Calu3 (cell line): ENCODE measurements around the gene GRAMD1B. TPM values are rescaled to one million over a fixed set of nuclear protein-coding genes. Genes with fewer than 3 reads are reported as not detected.

Source experiments
- BruUV-seq: library from RNA; stranded (reverse); fragments of 400-500 nt; replicated peaks from 2 replicates; lab custom pipeline; 2021; lab: Mats Ljungman, UMichigan
- CTCF ChIA-PET: fragments of 300-600 bp; sonication (Branson Sonifier 250); formaldehyde crosslinking; loops from one replicate; lab custom pipeline; 2022; ENCODE audit warnings: antibody characterized with exemption; lab: Charles Lee
- DNase-seq: peaks from one replicate; pipeline ENCODE4 v3.0.0; 2022
- H3K27ac Mint-ChIP-seq: one replicate; pipeline ENCODE4 v1.8.0; 2022; ENCODE audit warnings: mixed read lengths; ENCODE audit not compliant: unreplicated experiment
- H3K27me3 Mint-ChIP-seq: one replicate; pipeline ENCODE4 v1.8.0; 2022; ENCODE audit warnings: mixed read lengths; ENCODE audit not compliant: unreplicated experiment
- H3K36me3 Mint-ChIP-seq: one replicate; pipeline ENCODE4 v1.8.0; 2022; ENCODE audit warnings: mild to moderate bottlenecking, moderate library complexity, mixed read lengths; ENCODE audit not compliant: insufficient read depth, unreplicated experiment
- H3K4me1 Mint-ChIP-seq: one replicate; pipeline ENCODE4 v1.8.0; 2022; ENCODE audit warnings: mild to moderate bottlenecking, low read depth, mixed read lengths; ENCODE audit not compliant: unreplicated experiment
- H3K4me3 Mint-ChIP-seq: one replicate; pipeline ENCODE4 v1.8.0; 2022; ENCODE audit warnings: mild to moderate bottlenecking, low read depth, moderate library complexity, mixed read lengths; ENCODE audit not compliant: unreplicated experiment
- H3K9me3 Mint-ChIP-seq: one replicate; pipeline ENCODE4 v1.8.0; 2022; ENCODE audit warnings: low read depth, mixed read lengths; ENCODE audit not compliant: unreplicated experiment
- intact Hi-C: fragments of 100-400 bp; cut with micrococcal nuclease; formaldehyde crosslinking; loops from one replicate; pipeline ENCODE4 v1.10.0; 2022; ENCODE audit not compliant: unreplicated experiment
- total RNA-seq: library from RNA; stranded (reverse); gene quantifications from 2 replicates; pipeline ENCODE4 v1.2.3, GENCODE V29; 2022
- TF ChIP-seq, protein P1 (sequence below): fragments of 200-600 bp; IDR thresholded peaks from one replicate; pipeline ENCODE4 v1.8.0; 2022; ENCODE audit warnings: antibody characterized with exemption; ENCODE audit not compliant: unreplicated experiment

GRAMD1B gene
- total RNA-seq, 1 experiment from 2014 or later = 5.9 TPM

DNA sequence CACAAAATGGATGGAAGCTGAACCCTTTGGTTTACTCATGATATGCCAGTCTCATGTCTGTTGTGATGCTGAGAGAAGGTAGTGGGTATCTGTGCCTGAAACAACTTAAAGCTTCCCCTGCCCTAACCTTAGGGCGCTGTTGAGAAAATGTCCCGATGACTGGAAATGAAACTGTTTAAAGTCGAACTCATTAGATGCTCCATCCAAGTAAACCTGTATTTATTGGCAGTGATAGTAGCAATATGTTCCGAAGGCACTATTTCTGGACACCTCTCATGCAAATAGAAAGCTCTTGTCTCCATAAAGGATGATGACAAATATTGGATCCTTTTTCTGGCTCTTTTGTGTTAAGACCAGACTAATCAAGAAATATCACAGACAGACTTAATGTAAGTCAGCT is 86.2 kb downstream of the GRAMD1B start:
- DNase-seq = no peak
- no TSS peak for BruUV-seq
- Mint-ChIP-seq H3K4me1 (peaks cover 2% of the 10 kb centered on the region), H3K4me3 (no peak overlapping the region), H3K27ac (no peak overlapping the region), H3K27me3 (peaks cover 81% of the 10 kb centered on the region), H3K36me3 (no peaks in the 10 kb centered on the region), H3K9me3 (no peaks in the 10 kb centered on the region)
- TF ChIP-seq, protein P1, sequence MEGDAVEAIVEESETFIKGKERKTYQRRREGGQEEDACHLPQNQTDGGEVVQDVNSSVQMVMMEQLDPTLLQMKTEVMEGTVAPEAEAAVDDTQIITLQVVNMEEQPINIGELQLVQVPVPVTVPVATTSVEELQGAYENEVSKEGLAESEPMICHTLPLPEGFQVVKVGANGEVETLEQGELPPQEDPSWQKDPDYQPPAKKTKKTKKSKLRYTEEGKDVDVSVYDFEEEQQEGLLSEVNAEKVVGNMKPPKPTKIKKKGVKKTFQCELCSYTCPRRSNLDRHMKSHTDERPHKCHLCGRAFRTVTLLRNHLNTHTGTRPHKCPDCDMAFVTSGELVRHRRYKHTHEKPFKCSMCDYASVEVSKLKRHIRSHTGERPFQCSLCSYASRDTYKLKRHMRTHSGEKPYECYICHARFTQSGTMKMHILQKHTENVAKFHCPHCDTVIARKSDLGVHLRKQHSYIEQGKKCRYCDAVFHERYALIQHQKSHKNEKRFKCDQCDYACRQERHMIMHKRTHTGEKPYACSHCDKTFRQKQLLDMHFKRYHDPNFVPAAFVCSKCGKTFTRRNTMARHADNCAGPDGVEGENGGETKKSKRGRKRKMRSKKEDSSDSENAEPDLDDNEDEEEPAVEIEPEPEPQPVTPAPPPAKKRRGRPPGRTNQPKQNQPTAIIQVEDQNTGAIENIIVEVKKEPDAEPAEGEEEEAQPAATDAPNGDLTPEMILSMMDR = no peak
- CTCF ChIA-PET = no interaction called here
- intact Hi-C loops = no loop called here

DNA sequence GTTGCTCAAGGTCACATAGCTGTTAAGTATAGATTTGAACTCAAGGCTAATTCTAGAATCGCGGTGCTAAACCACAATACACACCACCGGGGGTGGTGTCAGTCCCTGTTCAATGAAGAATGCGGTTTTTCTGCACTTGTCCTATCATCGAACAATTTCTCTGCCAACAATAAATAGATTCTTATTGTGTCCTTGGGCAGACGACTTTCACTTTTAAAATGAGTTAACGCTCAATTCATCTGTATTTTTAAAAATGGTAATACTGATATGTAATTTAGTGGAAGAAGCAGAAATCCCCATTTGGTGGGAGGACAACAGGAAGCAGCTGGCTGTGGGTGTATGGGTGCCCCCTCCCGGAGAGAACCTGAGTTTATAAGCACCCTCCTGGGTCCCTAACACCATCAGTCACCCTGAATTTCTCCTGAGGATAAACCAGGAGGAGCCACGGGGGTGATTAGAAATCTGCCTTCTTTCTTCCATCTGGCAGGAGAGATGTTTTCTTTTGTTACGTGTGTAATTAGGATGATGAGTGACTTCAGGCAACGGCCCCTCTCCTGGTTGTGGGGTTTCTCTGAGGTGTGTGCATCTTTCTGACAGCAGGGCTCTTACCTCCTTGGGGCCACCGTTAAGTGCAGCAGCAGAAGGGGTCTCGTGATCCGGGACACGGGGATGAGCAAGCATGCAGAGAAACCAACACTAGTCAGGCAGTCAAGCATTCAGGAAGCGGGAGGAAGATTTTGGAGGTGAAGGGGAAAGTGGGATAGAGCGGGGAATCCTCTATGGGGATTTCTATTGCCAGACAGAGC is 87.7 kb downstream of the GRAMD1B start:
- BruUV-seq = no TSS peak
- CTCF ChIA-PET = no interaction called here
- Mint-ChIP-seq H3K9me3 (no peaks in the 10 kb centered on the region), H3K4me3 (no peak overlapping the region), H3K36me3 (no peaks in the 10 kb centered on the region), H3K4me1 (no peaks in the 10 kb centered on the region), H3K27ac (no peak overlapping the region), H3K27me3 (peaks cover 66% of the 10 kb centered on the region)
- DNase-seq = no peak
- TF ChIP-seq, protein P1 = no peak
- intact Hi-C loops = no loop called here

DNA sequence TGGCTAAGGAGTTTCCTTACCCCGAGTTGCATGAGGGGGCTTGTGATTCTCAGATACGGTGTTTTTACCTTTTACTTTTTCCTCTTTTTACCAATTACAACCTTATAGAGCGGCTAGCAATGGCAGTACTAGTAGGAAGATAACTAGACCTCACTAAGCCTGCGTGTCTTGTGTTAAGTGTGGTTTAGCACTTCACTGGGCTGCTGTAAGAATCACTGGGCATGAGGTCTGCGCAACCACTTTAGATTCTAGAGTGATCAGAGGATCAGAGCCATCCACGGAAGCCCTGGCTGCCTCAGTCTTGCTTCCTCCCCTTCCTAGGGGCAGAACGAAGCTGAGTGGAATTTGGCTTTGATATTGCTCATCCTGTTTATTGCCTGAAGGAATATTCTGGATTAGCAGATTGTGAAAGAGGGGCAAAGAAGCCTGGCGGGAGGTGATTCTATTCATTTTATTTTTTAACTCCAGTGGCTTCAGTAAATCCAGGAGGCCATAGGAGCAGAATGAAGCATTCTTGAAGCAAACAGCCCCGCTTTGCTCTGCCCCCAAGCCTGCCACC is 88.5 kb downstream of the GRAMD1B start:
- CTCF ChIA-PET = interaction anchor here (0.6 to 1.0 kb wide), 2 partner anchors 16 to 99 kb away, joined by 3 read pairs; no protein-coding TSS in a partner anchor
- no peaks in the 10 kb centered on the region for H3K9me3 Mint-ChIP-seq
- TF ChIP-seq, protein P1 = no peak
- BruUV-seq = no TSS peak
- no peaks in the 10 kb centered on the region for H3K4me1 Mint-ChIP-seq
- intact Hi-C loops = no loop called here
- H3K4me3 Mint-ChIP-seq = no peak overlapping the region
- no peak overlapping the region for H3K27ac Mint-ChIP-seq
- peaks cover 58% of the 10 kb centered on the region for H3K27me3 Mint-ChIP-seq
- no peaks in the 10 kb centered on the region for H3K36me3 Mint-ChIP-seq
- no peak for DNase-seq

DNA sequence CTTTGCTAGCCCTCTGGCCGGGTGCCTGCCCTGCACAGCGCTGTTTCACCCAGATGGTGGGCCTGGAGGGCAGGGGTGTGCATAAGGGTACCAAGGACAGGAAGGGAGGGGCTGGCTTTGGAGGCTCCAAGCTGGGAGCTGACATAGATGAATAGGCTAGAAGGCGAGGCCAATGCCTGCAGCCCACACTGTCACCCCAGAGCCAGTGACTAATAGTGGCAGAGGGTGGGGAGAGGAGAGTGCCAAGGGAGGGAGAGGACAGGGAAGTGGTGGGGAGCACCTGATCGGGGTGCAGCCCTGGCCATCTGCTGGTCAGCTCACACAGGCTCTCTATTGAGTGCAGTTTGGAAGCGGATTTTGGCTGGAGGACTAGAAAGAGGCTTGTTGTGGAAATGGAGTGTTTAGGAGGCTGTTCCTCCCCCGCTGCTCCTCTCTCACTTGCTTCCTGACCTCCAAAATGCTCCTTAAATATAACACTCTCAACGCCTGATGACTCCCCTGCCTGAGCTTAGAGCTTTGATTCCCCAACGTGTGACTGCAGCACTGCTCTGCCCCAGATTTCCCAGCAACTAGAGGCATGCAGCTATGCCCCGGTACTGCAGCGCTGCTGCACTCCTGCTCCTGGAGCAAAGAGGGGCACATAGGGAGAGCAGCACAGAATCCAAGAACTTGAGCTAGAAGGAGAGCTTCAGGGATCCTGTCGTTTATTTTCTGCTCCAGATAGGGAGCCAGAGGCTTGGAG is 89.2 kb downstream of the GRAMD1B start:
- Mint-ChIP-seq H3K4me1 (no peaks in the 10 kb centered on the region), H3K27ac (no peak overlapping the region), H3K9me3 (no peaks in the 10 kb centered on the region), H3K36me3 (no peaks in the 10 kb centered on the region), H3K27me3 (peaks cover 52% of the 10 kb centered on the region), H3K4me3 (no peak overlapping the region)
- BruUV-seq = no TSS peak
- TF ChIP-seq, protein P1 = no peak
- CTCF ChIA-PET = interaction anchor here (0.6 to 1.0 kb wide), 2 partner anchors 16 to 98 kb away, joined by 3 read pairs; no protein-coding TSS in a partner anchor
- no peak for DNase-seq
- intact Hi-C loops = no loop called here
